Activated CD4-positive, alpha-beta T cell treated with anti-CD3 and anti-CD28 coated beads, Interleukin-2, amount 50 U/mL, for 1 hour (primary cell): ENCODE results near the gene LMF2.
"Not testable (repeated sequence)": the region's sequence is repeated elsewhere in the genome, so short reads cannot be mapped to it uniquely, and the experiment has no call there.

Experiments
- DNase-seq: peaks from one replicate; pipeline ENCODE4 v3.0.0-alpha.2; 2020

Gene LMF2

GRCh38 chr22:50507421-50507990, at the start of gene LMF2:
Gene LMF2 (minus strand): TSS chr22:50507702. CDS start chr22:50507675, 27 bp downstream.
- peak; percentile 94 for DNase-seq

- DNase-seq: no peak
Measured at GRCh38 chr22:50556703-50557102, 49.2 kb upstream of the LMF2 start.

- DNase-seq: no peak
Measured at GRCh38 chr22:50553310-50553709, 45.8 kb upstream of the LMF2 start.

- no peak for DNase-seq
Measured at GRCh38 chr22:50551160-50551752, 43.8 kb upstream of the LMF2 start.

GRCh38 chr22:50550395-50550794, 42.9 kb upstream of the LMF2 start:
- no peak for DNase-seq

GRCh38 chr22:50548921-50549790, 41.7 kb upstream of the LMF2 start:
- no peak for DNase-seq

GRCh38 chr22:50548040-50548920, 40.8 kb upstream of the LMF2 start:
- peak; percentile 54 for DNase-seq

GRCh38 chr22:50547263-50547985, 39.9 kb upstream of the LMF2 start:
- DNase-seq: no peak

- no peak for DNase-seq
Measured at GRCh38 chr22:50546326-50547262, 39.1 kb upstream of the LMF2 start.

- no peak for DNase-seq
Measured at GRCh38 chr22:50545522-50546325, 38.2 kb upstream of the LMF2 start, which contains the start of gene KLHDC7B. Gene KLHDC7B (plus strand): TSS chr22:50545899. CDS start chr22:50546244, 345 bp downstream.

GRCh38 chr22:50544746-50545253, 37.3 kb upstream of the LMF2 start:
- DNase-seq: no peak

- peak; percentile 82 for DNase-seq
Measured at GRCh38 chr22:50544078-50544745, 36.7 kb upstream of the LMF2 start.

GRCh38 chr22:50542416-50542927, 35.0 kb upstream of the LMF2 start:
- no peak for DNase-seq

- DNase-seq: not testable (repeated sequence)
Measured at GRCh38 chr22:50541667-50542026, 34.1 kb upstream of the LMF2 start.

GRCh38 chr22:50540381-50540780, 32.9 kb upstream of the LMF2 start:
- DNase-seq: no peak

- DNase-seq: no peak
Measured at GRCh38 chr22:50537765-50538164, 30.3 kb upstream of the LMF2 start.

GRCh38 chr22:50536226-50536625, 28.7 kb upstream of the LMF2 start:
- DNase-seq: no peak

- DNase-seq: no peak
Measured at GRCh38 chr22:50535113-50535512, 27.6 kb upstream of the LMF2 start.
